Measurements from ENCODE around the gene LMO4.
A peak's percentile ranks its signal among the peaks of the same experiment; 100 is the strongest.

Gene LMO4

DNA sequence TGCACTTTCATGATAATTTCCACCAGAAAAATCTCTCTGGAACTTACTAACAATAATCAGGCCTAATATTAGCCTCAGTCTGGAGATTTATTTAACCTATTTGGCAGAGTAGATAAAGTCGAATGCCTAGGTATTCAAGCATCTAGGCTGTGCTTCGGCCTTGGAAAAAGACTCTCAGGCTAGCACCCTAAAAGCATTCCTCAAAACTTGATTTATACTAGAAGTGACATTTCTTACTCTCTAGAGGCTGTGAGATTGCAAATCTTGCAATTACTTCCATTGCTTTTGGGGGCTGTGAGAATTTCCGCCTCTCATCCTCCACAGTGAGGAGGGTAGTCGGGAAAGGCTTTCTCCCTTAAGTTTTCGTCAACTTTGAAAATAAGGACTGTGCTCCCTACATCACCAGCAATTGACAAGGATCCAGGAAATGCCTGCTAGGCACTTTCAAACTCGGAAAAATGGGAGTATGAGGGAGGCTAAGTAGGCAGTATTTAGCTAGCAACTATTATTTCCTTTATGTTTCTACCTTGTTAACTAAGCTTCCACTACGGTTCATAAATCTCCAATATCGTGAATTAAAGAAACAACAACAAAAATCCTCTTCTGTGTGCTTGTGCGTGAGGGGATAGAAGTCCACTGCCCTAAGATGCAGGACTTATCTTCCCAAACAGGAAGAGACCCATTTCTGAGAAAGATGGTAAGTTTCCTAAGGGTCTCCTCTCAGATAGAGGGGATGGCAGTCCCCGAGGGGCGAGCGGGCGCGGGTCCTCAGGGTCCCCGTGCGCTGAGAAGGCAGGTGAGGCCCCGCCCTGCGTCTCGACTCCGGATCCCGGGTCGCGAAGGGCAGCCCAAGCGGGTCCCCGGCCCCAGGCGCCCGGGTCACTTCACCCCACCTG is 1.1 kb upstream of the LMO4 start:
- no peak for DNase-seq (ENCODE audit: low spot score)

GRCh38 chr1:87329051-87329525 is 408 bp downstream of the LMO4 start:
- peak; percentile 64 for DNase-seq (ENCODE audit: low spot score)

GRCh38 chr1:87329526-87330056 is 911 bp downstream of the LMO4 start:
- DNase-seq (ENCODE audit: low spot score), result no peak

- DNase-seq (ENCODE audit: low spot score), result peak; percentile 53
Observed at GRCh38 chr1:87330057-87330884, 1.6 kb downstream of the LMO4 start.

- no peak for DNase-seq (ENCODE audit: low spot score)
Observed at GRCh38 chr1:87330885-87331364, 2.2 kb downstream of the LMO4 start.

DNA sequence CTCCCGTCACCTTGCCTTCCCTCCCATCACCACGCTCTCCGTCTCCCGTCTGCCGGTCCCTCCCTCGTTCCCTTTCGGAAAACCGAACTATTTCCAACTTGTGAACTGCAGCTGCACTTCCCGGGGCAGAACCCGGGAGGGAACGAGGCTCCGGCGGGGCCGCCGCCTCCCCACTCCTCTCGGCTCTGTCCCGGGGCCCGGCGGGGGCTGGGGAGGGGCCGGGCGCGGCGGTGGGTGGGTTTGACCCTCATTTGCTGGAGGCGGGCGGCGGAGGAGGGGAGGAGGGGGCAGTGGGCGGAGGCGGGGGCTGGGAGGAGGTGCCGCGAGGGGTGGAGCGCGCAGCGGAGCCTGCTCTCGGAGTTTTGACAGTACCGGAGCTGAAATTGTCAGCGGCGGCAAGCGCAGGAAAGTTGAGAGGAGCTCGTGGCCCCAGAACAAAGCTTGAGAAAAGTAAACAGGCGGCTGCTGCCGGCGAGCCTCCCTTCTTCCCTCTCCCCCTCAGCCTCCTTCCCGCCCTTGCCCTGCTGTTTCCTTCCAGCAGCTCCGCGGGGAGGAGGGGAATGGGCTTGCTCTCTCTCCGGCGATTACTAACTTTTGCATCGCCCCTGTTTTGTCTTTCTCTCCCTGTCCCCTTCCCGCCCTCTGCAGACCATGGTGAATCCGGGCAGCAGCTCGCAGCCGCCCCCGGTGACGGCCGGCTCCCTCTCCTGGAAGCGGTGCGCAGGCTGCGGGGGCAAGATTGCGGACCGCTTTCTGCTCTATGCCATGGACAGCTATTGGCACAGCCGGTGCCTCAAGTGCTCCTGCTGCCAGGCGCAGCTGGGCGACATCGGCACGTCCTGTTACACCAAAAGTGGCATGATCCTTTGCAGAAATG is 2.9 kb downstream of the LMO4 start:
- peak; percentile 78 for DNase-seq (ENCODE audit: low spot score)

DNA sequence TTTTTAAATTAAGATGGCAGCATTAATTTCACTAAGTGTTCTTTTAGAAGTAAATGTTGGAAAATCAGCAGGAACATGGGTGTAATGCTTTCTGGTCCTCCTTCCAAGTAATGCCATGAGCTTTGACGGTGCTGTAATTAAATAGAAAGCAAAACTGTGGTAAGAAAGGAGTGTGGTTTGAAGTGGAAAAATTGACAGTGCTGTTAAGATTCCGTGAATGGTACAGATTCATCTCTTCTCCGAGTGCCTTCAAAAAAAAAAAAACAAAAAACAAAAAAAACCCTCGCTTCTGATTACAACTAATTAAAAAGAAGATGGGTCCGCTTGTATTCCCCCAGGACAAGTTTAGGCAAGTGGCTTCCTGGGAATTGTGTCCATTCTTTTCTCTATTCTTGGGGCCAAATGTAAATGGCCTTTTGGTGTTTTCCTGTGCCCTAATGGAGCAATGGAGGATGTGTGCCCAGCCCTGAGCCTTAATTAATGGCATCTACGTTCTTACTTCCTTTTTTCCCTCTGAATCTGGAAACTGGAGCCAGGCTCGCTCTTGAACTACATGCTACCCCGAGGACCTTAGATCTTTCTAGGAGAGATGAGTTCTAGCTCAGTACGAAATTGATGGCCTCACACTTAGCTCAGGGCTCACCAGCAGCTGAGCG is 5.1 kb downstream of the LMO4 start:
- no peak for DNase-seq (ENCODE audit: low spot score)

DNA sequence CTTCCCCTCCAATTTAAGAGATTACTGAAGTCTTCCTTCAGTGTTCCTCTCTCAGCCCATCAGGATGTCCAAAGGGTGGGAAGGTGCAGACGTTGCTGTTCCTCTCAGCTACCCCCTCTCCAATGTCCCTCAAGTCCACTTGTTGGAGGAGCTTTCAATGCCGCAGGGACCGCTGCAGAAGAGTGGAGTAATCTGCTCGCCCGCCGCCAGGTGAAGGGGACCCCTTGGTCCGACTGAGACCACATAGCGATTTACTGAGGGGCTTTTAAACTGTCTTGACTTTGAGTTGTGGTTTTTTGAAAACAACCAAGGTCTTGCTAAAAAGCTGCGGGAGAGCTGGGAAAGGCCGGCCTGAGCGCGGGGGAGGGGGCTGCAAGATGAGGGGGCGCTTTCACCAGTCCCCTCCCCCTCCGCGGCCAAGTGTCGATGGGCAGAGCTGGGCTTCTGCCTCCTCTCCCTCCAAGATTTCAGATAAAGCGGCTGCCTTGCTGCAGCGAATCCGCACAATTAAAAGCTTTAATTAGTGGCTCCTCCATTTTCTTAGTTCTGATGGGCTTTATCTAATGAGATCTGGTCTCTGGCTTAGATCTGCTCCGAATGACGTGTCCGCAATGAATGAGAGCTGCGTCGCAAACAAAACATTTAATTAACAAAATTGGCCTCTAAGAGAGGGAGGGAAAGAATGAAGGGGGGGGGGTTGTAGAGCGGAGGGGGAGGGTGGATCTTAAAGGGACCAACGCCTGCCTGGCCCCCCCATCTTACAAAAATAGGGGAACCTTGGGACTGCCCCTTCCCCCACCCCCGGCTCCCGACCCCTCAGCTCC is 5.9 kb downstream of the LMO4 start:
- DNase-seq (ENCODE audit: low spot score), result no peak

- DNase-seq (ENCODE audit: low spot score), result peak; percentile 57
Observed at GRCh38 chr1:87335175-87335884, 6.7 kb downstream of the LMO4 start.

DNA sequence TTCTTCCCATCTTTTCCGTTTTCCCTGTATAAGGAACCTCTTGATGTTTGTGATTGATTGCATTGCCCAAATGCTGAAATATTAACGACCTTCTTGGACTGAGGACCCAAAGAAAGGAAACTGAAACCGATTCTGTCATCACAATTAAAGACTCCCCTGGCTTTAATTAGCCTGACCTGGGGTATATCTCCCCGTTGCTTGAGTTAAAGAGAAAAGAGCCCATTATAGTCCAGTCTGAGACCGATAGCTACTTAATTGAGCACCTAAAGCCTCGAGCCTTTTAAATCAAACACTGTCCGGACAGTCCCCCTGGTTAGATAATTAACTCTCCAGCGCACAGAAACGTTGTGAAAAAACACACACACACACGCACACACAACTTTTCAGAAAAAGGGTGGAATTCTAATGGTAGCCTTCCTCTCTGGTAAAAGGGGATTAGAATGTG is 8.0 kb downstream of the LMO4 start:
- no peak for DNase-seq (ENCODE audit: low spot score)

GRCh38 chr1:87337606-87338005 is 8.9 kb downstream of the LMO4 start:
- DNase-seq (ENCODE audit: low spot score), result no peak

GRCh38 chr1:87338566-87338965 is 9.9 kb downstream of the LMO4 start:
- no peak for DNase-seq (ENCODE audit: low spot score)

- DNase-seq (ENCODE audit: low spot score), result no peak
Observed at GRCh38 chr1:87344231-87344630, 15.6 kb downstream of the LMO4 start.

DNA sequence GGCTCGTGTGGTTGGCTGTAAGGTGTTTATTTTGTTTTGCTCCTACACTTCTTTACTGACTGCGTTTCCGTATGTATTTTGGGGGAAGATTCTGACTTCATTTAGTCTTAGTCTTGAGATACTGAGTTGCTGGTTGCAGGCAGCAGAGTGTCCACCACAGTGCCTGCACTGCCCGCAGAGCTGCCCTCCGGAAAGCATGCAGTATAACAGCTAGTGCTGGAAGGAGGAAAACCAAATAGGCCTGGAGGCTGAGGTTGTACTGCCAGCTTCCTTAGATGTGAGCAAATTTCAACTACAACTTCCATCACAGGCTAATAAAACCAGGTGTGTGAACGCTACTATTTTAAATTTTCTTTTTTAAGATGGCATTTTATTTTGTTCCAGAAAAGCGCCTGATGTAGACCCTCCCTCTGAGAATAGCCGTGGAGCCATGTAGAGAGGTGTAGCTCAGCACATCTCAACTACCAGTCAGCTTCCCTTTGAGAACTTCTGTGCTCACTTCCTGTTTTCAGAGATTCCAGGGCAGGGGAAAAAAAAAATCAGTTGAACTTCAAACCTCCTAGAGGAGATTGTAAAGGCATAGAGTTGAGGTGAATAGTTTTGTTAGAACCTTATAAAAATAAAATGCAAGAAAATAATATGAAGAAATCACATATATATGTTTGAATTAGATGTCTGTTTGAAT is 17.6 kb downstream of the LMO4 start:
- DNase-seq (ENCODE audit: low spot score), result no peak

DNA sequence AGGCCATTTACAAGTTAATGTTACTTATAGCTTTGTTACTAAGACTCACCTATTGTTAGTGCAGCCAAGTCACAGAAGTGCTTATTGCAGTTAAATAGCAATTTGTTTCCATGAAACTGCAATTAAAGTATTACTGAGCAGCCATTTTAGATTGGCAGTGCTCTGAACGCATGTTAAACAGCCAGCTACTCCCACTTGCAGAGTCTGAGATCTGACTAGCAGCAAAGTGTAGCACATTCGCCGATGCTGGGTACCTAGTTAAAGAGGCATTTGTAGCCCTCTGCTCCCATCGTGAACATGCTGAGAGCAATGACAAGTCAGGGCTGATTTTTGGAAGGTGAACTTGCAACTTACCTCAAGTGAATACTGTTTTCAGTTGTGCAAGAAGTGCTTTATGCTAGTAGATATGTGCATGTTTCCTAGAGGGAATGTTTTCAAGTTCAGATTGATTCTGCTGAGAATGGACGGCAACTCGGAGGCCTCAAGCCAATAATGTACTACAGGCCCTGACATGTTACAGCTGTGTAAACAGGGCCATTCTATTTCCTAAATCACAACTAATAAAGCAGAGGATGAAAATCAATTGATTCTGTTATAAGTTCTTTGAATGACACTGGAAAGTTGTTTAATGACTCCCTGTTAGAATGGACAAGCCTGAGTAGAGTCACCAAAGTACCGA is 19.8 kb downstream of the LMO4 start:
- no peak for DNase-seq (ENCODE audit: low spot score)

GRCh38 chr1:87349036-87349435 is 20.4 kb downstream of the LMO4 start:
- DNase-seq (ENCODE audit: low spot score), result no peak

DNA sequence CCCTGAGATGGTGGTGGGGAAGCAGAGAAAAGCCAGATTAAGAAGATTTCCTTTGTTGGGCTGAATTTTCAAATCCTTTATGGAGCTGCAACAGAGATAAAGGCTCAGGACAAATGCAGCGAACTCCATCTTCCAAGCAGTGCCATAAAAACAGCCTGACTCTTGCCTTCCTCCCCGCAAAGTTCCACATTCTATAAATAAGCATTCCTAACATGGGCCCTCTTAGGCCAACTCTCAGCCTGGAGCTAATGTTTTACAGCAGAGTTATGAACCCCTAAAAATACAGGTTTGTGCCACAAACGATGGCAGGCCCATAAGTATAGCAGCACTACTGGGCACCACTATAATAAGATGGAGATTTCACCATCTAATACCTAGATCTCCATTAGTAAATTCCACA is 27.2 kb downstream of the LMO4 start:
- DNase-seq (ENCODE audit: low spot score), result no peak

GRCh38 chr1:87356591-87356990 is 27.9 kb downstream of the LMO4 start:
- no peak for DNase-seq (ENCODE audit: low spot score)
